Esophagus muscularis mucosa (tissue), 3 donors: ENCODE results near the gene IFNA7.

Experiments
- POLR2A ChIP-seq: fragments of 450-650 bp; IDR thresholded peaks from one replicate; pipeline ENCODE4 v1.6.1; 2017; ENCODE audit warnings: antibody characterized with exemption, moderate library complexity, mild to moderate bottlenecking, low read depth
- POLR2AphosphoS5 ChIP-seq, 2 donors: sonication (generic); formaldehyde crosslinking; IDR thresholded peaks; one replicate each; pipeline ENCODE4 v1.6.1; 2017; ENCODE audit warnings: antibody characterized with exemption in 2 of 2
- TF ChIP-seq, protein P1 (sequence below), 3 experiments: fragments of 200-600 bp in 2 of 3; fragments of 450-650 bp in 1 of 3; sonication (generic) in 2 of 3; IDR thresholded peaks; one replicate each; pipeline ENCODE4 v1.5.1; 2017 to 2019; ENCODE audit warnings: antibody characterized with exemption in 3 of 3, mild to moderate bottlenecking in 2 of 3, moderate library complexity in 1 of 3

DNA sequence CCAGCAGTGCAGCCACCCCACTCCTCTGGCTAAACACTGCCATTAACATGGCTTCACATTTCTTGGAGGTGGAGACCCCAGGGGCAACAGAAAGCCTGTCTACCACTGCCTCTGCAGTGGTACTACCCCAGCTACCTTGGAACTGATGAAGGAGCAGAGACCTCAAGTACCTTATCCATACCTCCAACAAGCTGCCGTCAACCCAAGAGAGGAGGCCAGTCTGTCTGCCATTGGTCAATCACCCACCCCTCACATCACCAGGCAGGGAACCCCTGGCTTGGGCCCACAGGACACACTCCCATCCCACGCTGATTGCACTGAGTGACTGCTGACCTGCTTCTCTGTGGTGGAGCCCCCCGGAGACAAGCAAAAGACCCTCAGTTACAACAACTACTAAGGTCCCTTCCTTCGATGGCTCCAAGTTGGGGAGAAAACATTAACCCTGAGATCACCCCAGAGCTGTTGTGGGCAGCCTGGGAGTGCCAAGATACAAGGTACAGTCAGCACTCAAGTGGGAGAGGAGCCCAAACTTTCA is 32.2 kb upstream of the IFNA7 start:
- TF ChIP-seq, protein P1, sequence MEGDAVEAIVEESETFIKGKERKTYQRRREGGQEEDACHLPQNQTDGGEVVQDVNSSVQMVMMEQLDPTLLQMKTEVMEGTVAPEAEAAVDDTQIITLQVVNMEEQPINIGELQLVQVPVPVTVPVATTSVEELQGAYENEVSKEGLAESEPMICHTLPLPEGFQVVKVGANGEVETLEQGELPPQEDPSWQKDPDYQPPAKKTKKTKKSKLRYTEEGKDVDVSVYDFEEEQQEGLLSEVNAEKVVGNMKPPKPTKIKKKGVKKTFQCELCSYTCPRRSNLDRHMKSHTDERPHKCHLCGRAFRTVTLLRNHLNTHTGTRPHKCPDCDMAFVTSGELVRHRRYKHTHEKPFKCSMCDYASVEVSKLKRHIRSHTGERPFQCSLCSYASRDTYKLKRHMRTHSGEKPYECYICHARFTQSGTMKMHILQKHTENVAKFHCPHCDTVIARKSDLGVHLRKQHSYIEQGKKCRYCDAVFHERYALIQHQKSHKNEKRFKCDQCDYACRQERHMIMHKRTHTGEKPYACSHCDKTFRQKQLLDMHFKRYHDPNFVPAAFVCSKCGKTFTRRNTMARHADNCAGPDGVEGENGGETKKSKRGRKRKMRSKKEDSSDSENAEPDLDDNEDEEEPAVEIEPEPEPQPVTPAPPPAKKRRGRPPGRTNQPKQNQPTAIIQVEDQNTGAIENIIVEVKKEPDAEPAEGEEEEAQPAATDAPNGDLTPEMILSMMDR (IDR thresholded peaks at IDR 0.05) = no peak
- TF ChIP-seq POLR2AphosphoS5 (IDR thresholded peaks at IDR 0.05) = no peak
- no peak for TF ChIP-seq POLR2A
